ENCODE results near the gene GGT7. TPM values are rescaled to one million over a fixed set of nuclear protein-coding genes. Genes with fewer than 3 reads are reported as not detected.

Gene GGT7
- total RNA-seq, 1 experiment from 2014 or later = 6.5 TPM

DNA sequence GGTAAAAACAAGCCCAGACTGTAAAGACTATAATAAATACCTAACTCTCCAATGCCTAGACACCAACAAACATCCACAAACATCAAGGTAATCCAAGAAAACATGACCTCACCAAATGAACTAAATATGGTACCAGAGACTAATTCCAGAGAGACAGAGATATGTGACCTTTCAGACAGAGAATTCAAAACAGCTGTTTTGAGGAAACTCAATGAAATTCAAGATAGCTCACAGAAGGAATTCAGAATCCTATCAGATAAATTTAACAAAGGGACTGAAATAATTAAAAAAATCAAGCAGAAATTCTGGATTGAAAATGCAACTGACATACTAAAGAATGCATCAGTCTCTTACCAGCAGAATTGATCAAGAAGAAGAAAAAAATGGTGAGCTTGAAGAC lies 73.8 kb downstream of the GGT7 start:
- POLR2A ChIA-PET (ENCODE audit: unreplicated experiment) = no interaction called here
- Histone ChIP-seq H4K20me1 (ENCODE audit: insufficient read depth) (peaks cover 45% of the 10 kb centered on the region), H3K9me2 (ENCODE audit: insufficient read depth) (no peaks in the 10 kb centered on the region), H3K4me2 (no peak overlapping the region), H3K4me3 (no peak overlapping the region), H3F3A (ENCODE audit: insufficient read depth, low read depth) (no peaks in the 10 kb centered on the region), H3K4me1 (replicated peaks; ENCODE audit: insufficient read depth) (no peaks in the 10 kb centered on the region), H3K27me3 (ENCODE audit: insufficient read depth, low read depth) (no peaks in the 10 kb centered on the region), H3K36me3 (ENCODE audit: low read depth) (no peaks in the 10 kb centered on the region), H3K79me2 (ENCODE audit: low read depth) (peaks cover 83% of the 10 kb centered on the region), H3K27ac (no peak overlapping the region), H2AFZ (no peak overlapping the region), H3K9me3 (ENCODE audit: insufficient read depth, low read depth) (no peaks in the 10 kb centered on the region)
- CTCF ChIA-PET = no interaction called here
- TF ChIP-seq EZH2 (IDR thresholded peaks at IDR 0.05; ENCODE audit: low read depth) (no peak), CTCF (conservative IDR thresholded peaks at IDR 0.05) (no peak)
- no TSS peak for BruUV-seq (replicated peaks)
- no peak for DNase-seq
- intact Hi-C loops (cut with micrococcal nuclease; ENCODE audit: unreplicated experiment) = no loop called here

GRCh38 chr20:34798328-34798727 lies 74.3 kb downstream of the GGT7 start:
- ChIA-PET CTCF (no interaction called here), POLR2A (ENCODE audit: unreplicated experiment) (no interaction called here)
- H3F3A ChIP-seq (ENCODE audit: insufficient read depth, low read depth) = no peaks in the 10 kb centered on the region
- no TSS peak for BruUV-seq (replicated peaks)
- no peak overlapping the region for H3K4me2 ChIP-seq
- H3K9me3 ChIP-seq (ENCODE audit: insufficient read depth, low read depth) = no peaks in the 10 kb centered on the region
- no peak for DNase-seq
- peaks cover 40% of the 10 kb centered on the region for H4K20me1 ChIP-seq (ENCODE audit: insufficient read depth)
- no peak overlapping the region for H2AFZ ChIP-seq
- no peak overlapping the region for H3K4me3 ChIP-seq
- H3K27ac ChIP-seq = no peak overlapping the region
- no peaks in the 10 kb centered on the region for H3K9me2 ChIP-seq (ENCODE audit: insufficient read depth)
- peaks cover 80% of the 10 kb centered on the region for H3K79me2 ChIP-seq (ENCODE audit: low read depth)
- H3K36me3 ChIP-seq (ENCODE audit: low read depth) = no peaks in the 10 kb centered on the region
- TF ChIP-seq EZH2 (IDR thresholded peaks at IDR 0.05; ENCODE audit: low read depth) (no peak), CTCF (conservative IDR thresholded peaks at IDR 0.05) (no peak)
- H3K4me1 ChIP-seq (replicated peaks; ENCODE audit: insufficient read depth) = no peaks in the 10 kb centered on the region
- no peaks in the 10 kb centered on the region for H3K27me3 ChIP-seq (ENCODE audit: insufficient read depth, low read depth)
- intact Hi-C loops (cut with micrococcal nuclease; ENCODE audit: unreplicated experiment) = no loop called here

- peaks cover 83% of the 10 kb centered on the region for H3K79me2 ChIP-seq (ENCODE audit: low read depth)
- H3K4me2 ChIP-seq = no peak overlapping the region
- H3F3A ChIP-seq (ENCODE audit: insufficient read depth, low read depth) = peaks cover under 1% of the 10 kb centered on the region; the same call in 1 of the 2 replicates
- H3K9me2 ChIP-seq (ENCODE audit: insufficient read depth) = no peaks in the 10 kb centered on the region
- TF ChIP-seq EZH2 (IDR thresholded peaks at IDR 0.05; ENCODE audit: low read depth) (no peak), CTCF (conservative IDR thresholded peaks at IDR 0.05) (no peak)
- CTCF ChIA-PET = no interaction called here
- H3K27me3 ChIP-seq (ENCODE audit: insufficient read depth, low read depth) = no peaks in the 10 kb centered on the region
- H3K9me3 ChIP-seq (ENCODE audit: insufficient read depth, low read depth) = no peaks in the 10 kb centered on the region
- intact Hi-C loops (cut with micrococcal nuclease; ENCODE audit: unreplicated experiment) = no loop called here
- peaks cover under 1% of the 10 kb centered on the region; the same call in 1 of the 2 replicates for H3K4me1 ChIP-seq (replicated peaks; ENCODE audit: insufficient read depth)
- H4K20me1 ChIP-seq (ENCODE audit: insufficient read depth) = peaks cover 34% of the 10 kb centered on the region
- no peak overlapping the region for H3K4me3 ChIP-seq
- no peak overlapping the region for H3K27ac ChIP-seq
- H3K36me3 ChIP-seq (ENCODE audit: low read depth) = no peaks in the 10 kb centered on the region
- no peak for DNase-seq
- POLR2A ChIA-PET (ENCODE audit: unreplicated experiment) = interaction anchor here (0.6 kb wide), 1 partner anchor 287 kb away, joined by 5 read pairs; no protein-coding TSS in a partner anchor
- BruUV-seq (replicated peaks) = no TSS peak
- H2AFZ ChIP-seq = no peak overlapping the region
Observed at GRCh38 chr20:34797012-34797995, 75.4 kb downstream of the GGT7 start.

Other genes with a start within 250 kb of the GGT7 start
- gene PIGU, start 195.8 kb downstream of the GGT7 start, total RNA-seq (2021) = 20.9 and 25.0 TPM in 2 replicates
- gene TP53INP2, start 168.5 kb downstream of the GGT7 start, total RNA-seq (2021) = 4.4 and 4.9 TPM in 2 replicates
- 26.7 and 35.1 TPM in 2 replicates for gene NCOA6, start 47.2 kb downstream of the GGT7 start, total RNA-seq (2021)
- 81.1 and 108 TPM in 2 replicates for gene ACSS2, start 3.8 kb upstream of the GGT7 start, total RNA-seq (2021)
- gene GSS, start 83.0 kb upstream of the GGT7 start, total RNA-seq (2021) = 131 and 138 TPM in 2 replicates
- gene MYH7B, start 83.0 kb upstream of the GGT7 start, total RNA-seq (2021) = 1.0 and 2.3 TPM in 2 replicates
- 51.0 and 51.9 TPM in 2 replicates for gene TRPC4AP, start 220.0 kb upstream of the GGT7 start, total RNA-seq (2021)